Testis (tissue), 2 donors: ENCODE measurements around the gene DNAAF8.

Source experiments
- CTCF ChIP-seq, 3 experiments: fragments of 450-650 bp in 2 of 3; fragments of 200-600 bp in 1 of 3; sonication (generic) in 1 of 3; IDR thresholded peaks; one replicate each; pipeline ENCODE4 v1.5.1; 2016 to 2019; ENCODE audit warnings: antibody characterized with exemption in 3 of 3, mild to moderate bottlenecking in 2 of 3, moderate library complexity in 1 of 3
- POLR2A ChIP-seq: fragments of 450-650 bp; IDR thresholded peaks from one replicate; pipeline ENCODE4 v1.6.1; 2017; ENCODE audit warnings: antibody characterized with exemption, mild to moderate bottlenecking, moderate library complexity

GRCh38 chr16:4723071-4723767, 11.1 kb upstream of the DNAAF8 start:
- TF ChIP-seq POLR2A (no peak), CTCF (IDR thresholded peaks at IDR 0.05) (no peak)
